GM10266 (cell line): ENCODE results near the gene MICOS13.

ENCODE experiments used
- DNase-seq: peaks from one replicate; pipeline ENCODE4 v3.0.0; 2012; ENCODE audit errors: extremely low spot score
- TF ChIP-seq, protein P1 (sequence below): IDR thresholded peaks from 2 replicates; pipeline ENCODE4 v1.5.1; 2012; ENCODE audit warnings: mild to moderate bottlenecking, low read depth; ENCODE audit not compliant: control insufficient read depth, insufficient read depth; ENCODE audit errors: missing control alignments

Gene MICOS13

DNA sequence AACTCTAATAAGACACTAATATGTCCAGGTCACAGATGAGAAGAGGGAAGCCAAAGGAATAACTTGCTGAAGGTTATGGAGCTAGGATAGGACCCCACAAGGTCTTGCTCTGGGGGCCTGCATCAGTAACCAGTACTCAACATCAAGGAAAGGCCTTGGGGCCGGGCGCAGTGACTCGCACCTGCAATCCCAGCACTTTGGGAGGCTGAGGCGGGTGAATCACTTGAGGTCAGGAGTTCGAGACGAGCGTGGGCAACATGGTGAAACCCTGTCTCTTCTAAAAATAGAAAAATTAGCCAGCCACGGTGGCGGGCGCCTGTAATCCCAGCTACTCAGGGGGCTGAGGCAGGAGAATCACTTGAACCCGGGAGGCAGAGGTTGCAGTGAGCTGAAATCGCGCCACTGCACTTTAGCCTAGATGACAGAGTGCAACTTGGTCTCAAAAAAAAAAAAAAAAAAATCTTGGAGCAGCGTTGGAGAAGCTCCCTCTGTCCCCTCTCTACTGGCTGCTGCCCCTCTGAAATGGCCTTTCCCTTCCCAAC, 37.8 kb upstream of the MICOS13 start:
- TF ChIP-seq, protein P1, sequence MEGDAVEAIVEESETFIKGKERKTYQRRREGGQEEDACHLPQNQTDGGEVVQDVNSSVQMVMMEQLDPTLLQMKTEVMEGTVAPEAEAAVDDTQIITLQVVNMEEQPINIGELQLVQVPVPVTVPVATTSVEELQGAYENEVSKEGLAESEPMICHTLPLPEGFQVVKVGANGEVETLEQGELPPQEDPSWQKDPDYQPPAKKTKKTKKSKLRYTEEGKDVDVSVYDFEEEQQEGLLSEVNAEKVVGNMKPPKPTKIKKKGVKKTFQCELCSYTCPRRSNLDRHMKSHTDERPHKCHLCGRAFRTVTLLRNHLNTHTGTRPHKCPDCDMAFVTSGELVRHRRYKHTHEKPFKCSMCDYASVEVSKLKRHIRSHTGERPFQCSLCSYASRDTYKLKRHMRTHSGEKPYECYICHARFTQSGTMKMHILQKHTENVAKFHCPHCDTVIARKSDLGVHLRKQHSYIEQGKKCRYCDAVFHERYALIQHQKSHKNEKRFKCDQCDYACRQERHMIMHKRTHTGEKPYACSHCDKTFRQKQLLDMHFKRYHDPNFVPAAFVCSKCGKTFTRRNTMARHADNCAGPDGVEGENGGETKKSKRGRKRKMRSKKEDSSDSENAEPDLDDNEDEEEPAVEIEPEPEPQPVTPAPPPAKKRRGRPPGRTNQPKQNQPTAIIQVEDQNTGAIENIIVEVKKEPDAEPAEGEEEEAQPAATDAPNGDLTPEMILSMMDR = no peak
- no peak for DNase-seq

DNA sequence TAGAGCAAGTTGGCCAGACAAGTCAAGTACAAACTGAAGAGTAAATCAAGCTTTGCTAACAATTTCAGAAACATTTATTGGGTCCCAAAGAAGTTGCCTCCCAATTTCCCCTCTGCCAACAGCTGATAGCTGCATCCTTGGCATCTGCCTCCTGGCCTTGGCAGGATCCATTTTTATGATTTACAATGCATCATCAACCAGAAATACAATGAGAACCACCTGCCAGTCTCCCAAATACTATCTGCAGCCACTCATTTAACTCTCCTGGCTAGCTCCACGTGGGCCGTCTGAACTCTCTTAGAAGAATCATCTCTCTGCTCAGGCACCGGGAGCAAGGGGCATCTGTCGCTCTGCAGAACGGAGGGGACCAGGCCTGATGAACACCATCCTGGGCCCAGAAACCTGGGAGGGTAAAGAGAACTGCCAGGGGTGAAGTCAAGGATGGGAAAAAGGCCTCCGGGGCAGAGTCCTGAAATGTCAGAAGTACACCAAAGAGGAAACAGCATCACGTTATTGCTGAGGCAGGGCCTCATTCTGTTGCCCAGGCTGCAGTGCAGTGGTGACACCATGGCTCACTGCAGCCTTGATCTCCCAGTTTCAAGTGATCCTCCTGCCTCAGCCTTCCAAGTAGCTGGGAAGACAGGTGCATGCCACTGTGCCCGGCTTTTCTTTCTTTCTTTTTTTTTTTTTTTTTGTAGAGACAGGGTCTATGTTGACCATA, 37.1 kb upstream of the MICOS13 start:
- TF ChIP-seq, protein P1 = no peak
- DNase-seq = no peak

DNA sequence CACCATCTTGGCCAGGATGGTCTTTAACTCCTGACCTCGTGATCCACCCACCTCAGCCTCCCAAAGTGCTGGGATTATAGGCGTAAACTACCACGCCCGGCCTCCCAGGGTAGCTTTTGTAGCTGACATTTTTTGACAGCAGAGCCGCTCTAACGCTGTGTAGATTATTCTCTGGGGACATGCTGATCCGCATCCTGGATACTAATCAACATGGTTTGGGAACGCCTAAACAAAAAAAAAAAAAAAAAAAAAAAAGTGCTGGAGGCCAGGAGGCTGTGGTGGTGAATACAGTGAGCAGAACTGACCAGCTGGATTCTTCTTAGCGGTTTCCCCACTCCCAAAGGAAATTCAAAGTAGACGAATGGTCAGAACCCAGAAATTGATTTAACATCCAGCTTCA, 34.5 kb upstream of the MICOS13 start:
- DNase-seq = no peak
- TF ChIP-seq, protein P1 = no peak

DNA sequence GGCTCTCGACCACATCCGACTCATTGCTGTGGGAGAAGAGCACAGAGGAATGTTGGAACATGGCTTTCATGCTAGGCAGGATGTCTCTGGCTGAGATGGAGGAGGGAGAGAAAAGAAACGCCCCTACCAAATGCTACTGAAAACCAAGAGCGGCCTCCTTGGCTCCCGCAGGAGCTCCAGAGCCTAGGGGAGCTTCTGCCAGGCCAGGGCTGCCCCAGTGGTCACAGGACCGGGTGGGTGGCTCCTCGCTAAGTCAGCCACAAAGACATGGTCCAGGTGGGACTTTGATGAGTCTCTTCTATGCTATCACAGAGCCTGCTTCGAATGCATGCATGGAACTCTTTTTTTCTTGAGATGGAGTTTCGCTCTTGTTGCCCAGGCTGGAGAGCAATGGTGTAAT, 32.9 kb upstream of the MICOS13 start:
- TF ChIP-seq, protein P1 = no peak
- no peak for DNase-seq

DNA sequence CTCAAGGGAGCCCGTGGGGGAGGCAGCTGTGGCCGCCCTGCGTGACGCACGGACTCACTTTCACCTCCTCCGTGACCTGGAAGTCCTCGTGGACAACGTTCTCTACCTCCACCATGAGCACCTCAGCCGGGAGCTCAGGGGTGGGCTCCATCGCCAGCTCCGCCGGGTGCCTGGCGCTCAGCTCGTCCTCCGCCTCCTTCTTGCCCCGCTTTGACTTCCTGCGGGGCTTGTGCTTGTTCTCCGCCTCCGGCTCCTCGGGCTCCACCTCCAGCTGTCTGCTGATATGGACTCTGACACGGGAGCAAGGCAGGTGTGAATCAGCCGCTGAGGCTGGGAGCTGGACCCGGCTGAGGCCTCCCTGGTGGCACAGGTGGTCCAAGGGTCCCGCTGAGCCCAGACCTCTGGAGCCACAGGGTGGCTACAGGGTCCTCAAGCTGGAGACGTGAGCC, 31.4 kb upstream of the MICOS13 start:
- TF ChIP-seq, protein P1 = no peak
- DNase-seq = no peak

DNA sequence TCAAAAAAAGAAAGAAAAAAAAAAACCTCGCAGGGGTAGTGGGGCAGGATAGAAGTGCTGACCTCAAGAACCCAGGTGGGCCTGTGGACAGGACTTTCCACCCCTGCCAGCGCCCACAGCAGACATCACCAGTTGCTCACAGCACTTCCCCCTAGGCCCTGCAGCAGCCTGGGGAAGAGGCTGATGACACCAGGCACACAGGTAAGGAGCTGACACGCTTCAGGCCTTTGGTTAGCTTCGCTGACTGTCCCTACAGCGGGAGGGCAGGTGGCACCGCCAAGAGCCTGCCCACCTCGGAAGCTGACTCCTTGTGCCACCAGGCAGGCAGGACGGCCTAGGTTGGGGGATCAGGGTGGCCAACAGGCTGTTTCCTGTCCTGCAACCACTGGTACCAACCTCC, 30.7 kb upstream of the MICOS13 start:
- TF ChIP-seq, protein P1 = no peak
- DNase-seq = no peak
